GM12878 (cell line): ENCODE results near the gene TOMM40. TPM values are rescaled to one million over a fixed set of nuclear protein-coding genes. Genes with fewer than 3 reads are reported as not detected.
A peak's percentile ranks its signal among the peaks of the same experiment; 100 is the strongest.

Source experiments
- BCL11A ChIP-seq: IDR thresholded peaks from 2 replicates; pipeline ENCODE4 v1.6.1; 2011; ENCODE audit warnings: low read depth, low read length
- HCFC1 ChIP-seq: fragments of 150-350 bp; IDR thresholded peaks from 2 replicates; pipeline ENCODE4 v1.6.1; 2014; ENCODE audit warnings: low read length
- KDM1A ChIP-seq: fragments of 200-600 bp; sonication (generic); IDR thresholded peaks from 2 replicates; pipeline ENCODE4 v1.6.1; 2016; ENCODE audit warnings: borderline replicate concordance
- MTA3 ChIP-seq: IDR thresholded peaks from 2 replicates; pipeline ENCODE4 v1.6.1; 2012; ENCODE audit warnings: low read length, inconsistent platforms, borderline replicate concordance
- NR2C2 ChIP-seq: IDR thresholded peaks from 2 replicates; pipeline ENCODE4 v1.6.1; 2011; ENCODE audit warnings: borderline replicate concordance, low read depth; ENCODE audit not compliant: control insufficient read depth, insufficient read length
- PAX5 ChIP-seq: IDR thresholded peaks from 2 replicates; pipeline ENCODE4 v1.6.1; 2011; ENCODE audit warnings: low read depth, low read length, borderline replicate concordance
- PAX8 ChIP-seq: fragments of 450-650 bp; IDR thresholded peaks from 2 replicates; pipeline ENCODE4 v1.6.1; 2017; ENCODE audit warnings: mild to moderate bottlenecking, moderate library complexity
- RAD21 ChIP-seq: IDR thresholded peaks from 2 replicates; pipeline ENCODE4 v1.6.1; 2011; ENCODE audit warnings: mild to moderate bottlenecking, low read depth, low read length, moderate library complexity; ENCODE audit not compliant: insufficient read depth
- RUNX3 ChIP-seq: IDR thresholded peaks from 2 replicates; pipeline ENCODE4 v1.6.1; 2012; ENCODE audit warnings: low read length, inconsistent platforms
- SKIL ChIP-seq: fragments of 450-650 bp; IDR thresholded peaks from 2 replicates; pipeline ENCODE4 v1.6.1; 2017; ENCODE audit warnings: mild to moderate bottlenecking, low read depth, inconsistent platforms; ENCODE audit not compliant: poor library complexity, severe bottlenecking
- SP1 ChIP-seq: IDR thresholded peaks from one replicate; pipeline ENCODE4 v1.6.1; 2011; ENCODE audit warnings: low read depth, low read length
- SRF ChIP-seq, 2 experiments: IDR thresholded peaks; 2 replicates each; pipeline ENCODE4 v1.6.1; 2011; ENCODE audit warnings: low read depth in 2 of 2, low read length in 2 of 2, mild to moderate bottlenecking in 1 of 2, moderate library complexity in 1 of 2
- USF2 ChIP-seq: IDR thresholded peaks from 2 replicates; pipeline ENCODE4 v1.6.1; 2011; ENCODE audit warnings: low read depth, low read length, improper control_type of control experiment, borderline replicate concordance
- YY1 ChIP-seq: IDR thresholded peaks from 2 replicates; pipeline ENCODE4 v1.6.1; 2011; ENCODE audit warnings: low read depth, mild to moderate bottlenecking, low read length
- polyA plus RNA-seq, 11 experiments: library from polyadenylated mRNA; depleted of rRNA in 4 of 11; unstranded in 6 of 11; stranded (reverse) in 5 of 11; fragments of >200 nt; fragmentation: Nextera tagmentation in 4 of 11; fragmentation: Illumina TruSeq in 1 of 11; extraction: Ambion mirVana in 4 of 11; extraction: Trizol in 1 of 11; gene quantifications; 1 replicate in 1 of 11; 2 replicates in 10 of 11; pipeline versions ENCODE4 v1.2.1 to v1.2.3, GENCODE V29; 2011 to 2016; ENCODE audit warnings: inconsistent platforms in 2 of 11, missing spikeins in 2 of 11, low read depth in 1 of 11
- total RNA-seq, 4 experiments: library from RNA; depleted of rRNA in 3 of 4; stranded (reverse); fragments of >200 nt in 3 of 4; fragmentation: Illumina TruSeq in 1 of 4; extraction: Trizol in 1 of 4; gene quantifications; 2 replicates each; pipeline versions ENCODE4 v1.2.1 to v1.2.3, GENCODE V29; 2013 to 2021
- TF ChIP-seq, protein P1 (sequence below): fragments of 150-350 bp; IDR thresholded peaks from 2 replicates; pipeline ENCODE4 v1.6.1; 2016; ENCODE audit warnings: low read depth, low read length
- TF ChIP-seq, protein P2 (sequence below): fragments of 450-650 bp; IDR thresholded peaks from 2 replicates; pipeline ENCODE4 v1.6.1; 2016; ENCODE audit warnings: mild to moderate bottlenecking
- TF ChIP-seq, protein P3 (sequence below): IDR thresholded peaks from 2 replicates; pipeline ENCODE4 v1.6.1; 2012; ENCODE audit warnings: low read depth, low read length, improper control_type of control experiment

TOMM40 gene
- total and polyA plus RNA-seq, 10 of the 15 experiments (the other 5 are each of a cell fraction or from before 2014, with no cell fraction given): 0.85 to 221 (median 99.9) TPM

DNA sequence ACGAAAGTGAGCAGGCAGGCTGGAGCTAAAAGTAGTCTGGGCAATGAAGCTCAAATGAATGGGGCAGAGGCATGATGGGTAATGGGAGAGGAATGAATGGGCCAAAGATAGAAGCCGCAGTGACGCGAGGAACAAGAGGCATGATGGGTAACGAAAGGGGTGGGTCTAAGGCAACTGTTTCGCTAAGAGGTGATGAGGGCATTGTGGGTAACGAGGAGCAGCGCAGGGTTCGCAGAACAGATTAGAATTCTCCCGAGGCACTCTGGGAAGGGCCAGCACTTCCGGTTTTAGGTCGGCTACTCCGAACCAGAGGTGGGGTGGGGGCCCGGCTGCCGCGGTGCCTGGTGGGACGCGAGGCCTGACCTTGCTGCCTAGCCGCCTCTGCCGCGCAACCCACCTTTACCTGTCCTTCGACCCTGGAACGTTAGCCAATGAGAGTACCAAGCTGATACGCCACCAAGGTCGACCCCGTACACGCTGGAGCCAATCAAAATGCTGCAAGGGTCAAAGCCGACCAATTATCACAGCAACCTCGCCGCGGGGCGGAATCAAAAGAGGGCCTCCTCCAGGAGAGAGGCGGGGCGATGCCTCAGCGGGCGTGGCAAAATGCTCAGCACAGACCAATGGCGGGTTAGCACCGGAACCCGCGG, 563 bp upstream of the TOMM40 start (continued):
- TF ChIP-seq, protein P1, sequence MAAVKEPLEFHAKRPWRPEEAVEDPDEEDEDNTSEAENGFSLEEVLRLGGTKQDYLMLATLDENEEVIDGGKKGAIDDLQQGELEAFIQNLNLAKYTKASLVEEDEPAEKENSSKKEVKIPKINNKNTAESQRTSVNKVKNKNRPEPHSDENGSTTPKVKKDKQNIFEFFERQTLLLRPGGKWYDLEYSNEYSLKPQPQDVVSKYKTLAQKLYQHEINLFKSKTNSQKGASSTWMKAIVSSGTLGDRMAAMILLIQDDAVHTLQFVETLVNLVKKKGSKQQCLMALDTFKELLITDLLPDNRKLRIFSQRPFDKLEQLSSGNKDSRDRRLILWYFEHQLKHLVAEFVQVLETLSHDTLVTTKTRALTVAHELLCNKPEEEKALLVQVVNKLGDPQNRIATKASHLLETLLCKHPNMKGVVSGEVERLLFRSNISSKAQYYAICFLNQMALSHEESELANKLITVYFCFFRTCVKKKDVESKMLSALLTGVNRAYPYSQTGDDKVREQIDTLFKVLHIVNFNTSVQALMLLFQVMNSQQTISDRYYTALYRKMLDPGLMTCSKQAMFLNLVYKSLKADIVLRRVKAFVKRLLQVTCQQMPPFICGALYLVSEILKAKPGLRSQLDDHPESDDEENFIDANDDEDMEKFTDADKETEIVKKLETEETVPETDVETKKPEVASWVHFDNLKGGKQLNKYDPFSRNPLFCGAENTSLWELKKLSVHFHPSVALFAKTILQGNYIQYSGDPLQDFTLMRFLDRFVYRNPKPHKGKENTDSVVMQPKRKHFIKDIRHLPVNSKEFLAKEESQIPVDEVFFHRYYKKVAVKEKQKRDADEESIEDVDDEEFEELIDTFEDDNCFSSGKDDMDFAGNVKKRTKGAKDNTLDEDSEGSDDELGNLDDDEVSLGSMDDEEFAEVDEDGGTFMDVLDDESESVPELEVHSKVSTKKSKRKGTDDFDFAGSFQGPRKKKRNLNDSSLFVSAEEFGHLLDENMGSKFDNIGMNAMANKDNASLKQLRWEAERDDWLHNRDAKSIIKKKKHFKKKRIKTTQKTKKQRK: no peak
- TF ChIP-seq NR2C2: peak; percentile 68
- TF ChIP-seq PAX5: no peak
- TF ChIP-seq HCFC1: peak; percentile 71
- no peak for TF ChIP-seq BCL11A
- no peak for TF ChIP-seq PAX8
- TF ChIP-seq USF2: no peak
- peak; percentile 50; the same call in 1 of the 2 replicates for TF ChIP-seq YY1
- TF ChIP-seq SRF (IDR thresholded peaks at IDR 0.05; ENCODE audit: low read depth in 2 of 2, low read length in 2 of 2): 0 out of 4 replicates have a peak, but pooled peaks of 1 of the 2 experiments have one; percentile 2
- peak; percentile 11 for TF ChIP-seq SKIL
- TF ChIP-seq, protein P2, sequence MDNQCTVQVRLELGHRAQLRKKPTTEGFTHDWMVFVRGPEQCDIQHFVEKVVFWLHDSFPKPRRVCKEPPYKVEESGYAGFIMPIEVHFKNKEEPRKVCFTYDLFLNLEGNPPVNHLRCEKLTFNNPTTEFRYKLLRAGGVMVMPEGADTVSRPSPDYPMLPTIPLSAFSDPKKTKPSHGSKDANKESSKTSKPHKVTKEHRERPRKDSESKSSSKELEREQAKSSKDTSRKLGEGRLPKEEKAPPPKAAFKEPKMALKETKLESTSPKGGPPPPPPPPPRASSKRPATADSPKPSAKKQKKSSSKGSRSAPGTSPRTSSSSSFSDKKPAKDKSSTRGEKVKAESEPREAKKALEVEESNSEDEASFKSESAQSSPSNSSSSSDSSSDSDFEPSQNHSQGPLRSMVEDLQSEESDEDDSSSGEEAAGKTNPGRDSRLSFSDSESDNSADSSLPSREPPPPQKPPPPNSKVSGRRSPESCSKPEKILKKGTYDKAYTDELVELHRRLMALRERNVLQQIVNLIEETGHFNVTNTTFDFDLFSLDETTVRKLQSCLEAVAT: peak; percentile 86
- peak; percentile 93 for TF ChIP-seq SP1
- TF ChIP-seq MTA3: no peak
- TF ChIP-seq RUNX3: peak; percentile 75
- TF ChIP-seq, protein P3, sequence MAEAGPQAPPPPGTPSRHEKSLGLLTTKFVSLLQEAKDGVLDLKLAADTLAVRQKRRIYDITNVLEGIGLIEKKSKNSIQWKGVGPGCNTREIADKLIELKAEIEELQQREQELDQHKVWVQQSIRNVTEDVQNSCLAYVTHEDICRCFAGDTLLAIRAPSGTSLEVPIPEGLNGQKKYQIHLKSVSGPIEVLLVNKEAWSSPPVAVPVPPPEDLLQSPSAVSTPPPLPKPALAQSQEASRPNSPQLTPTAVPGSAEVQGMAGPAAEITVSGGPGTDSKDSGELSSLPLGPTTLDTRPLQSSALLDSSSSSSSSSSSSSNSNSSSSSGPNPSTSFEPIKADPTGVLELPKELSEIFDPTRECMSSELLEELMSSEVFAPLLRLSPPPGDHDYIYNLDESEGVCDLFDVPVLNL: peak; percentile 65
- no peak for TF ChIP-seq KDM1A
- TF ChIP-seq RAD21: no peak
